ENCODE measurements around the gene SLBP. TPM values are rescaled to one million over a fixed set of nuclear protein-coding genes. Genes with fewer than 3 reads are reported as not detected.
A peak's percentile ranks its signal among the peaks of the same experiment; 100 is the strongest.

SLBP gene
- total RNA-seq, 4 donors from 2014 or later, result 36.9 to 59.1 (median 40.8) TPM

- 70% methylated on average over 2 of the region's 19 CpGs for WGBS
- no peaks in the 10 kb centered on the region for H3K27me3 ChIP-seq
- H3K36me3 ChIP-seq, result no peaks in the 10 kb centered on the region
- H3K4me1 ChIP-seq, result peaks cover 75% of the 10 kb centered on the region
- TF ChIP-seq POLR2A (IDR thresholded peaks at IDR 0.05) (no peak), POLR2AphosphoS5 (IDR thresholded peaks at IDR 0.05) (no peak), EP300 (IDR thresholded peaks at IDR 0.05) (no peak), CTCF (IDR thresholded peaks at IDR 0.05) (no peak)
- no peak overlapping the region for H3K27ac ChIP-seq
- no peak overlapping the region for H3K4me3 ChIP-seq
- no peaks in the 10 kb centered on the region for H3K9me3 ChIP-seq
- DNase-seq (ENCODE audit: low spot score in 2 of 2), result no peak
Observed at GRCh38 chr4:1759170-1759817, 47.2 kb upstream of the SLBP start.

GRCh38 chr4:1758306-1759121 is 46.4 kb upstream of the SLBP start:
- no peaks in the 10 kb centered on the region for H3K9me3 ChIP-seq
- no peaks in the 10 kb centered on the region for H3K36me3 ChIP-seq
- no peak for DNase-seq (ENCODE audit: low spot score in 2 of 2)
- no peaks in the 10 kb centered on the region for H3K27me3 ChIP-seq
- TF ChIP-seq EP300 (IDR thresholded peaks at IDR 0.05), result no peak
- no peak for TF ChIP-seq POLR2AphosphoS5 (IDR thresholded peaks at IDR 0.05)
- TF ChIP-seq CTCF (IDR thresholded peaks at IDR 0.05), result no peak
- TF ChIP-seq POLR2A (IDR thresholded peaks at IDR 0.05), result no peak
- H3K4me1 ChIP-seq, result peaks cover 76% of the 10 kb centered on the region
- peak overlapping the region; percentile 48 for H3K27ac ChIP-seq
- 74% methylated on average over 7 of the region's 27 CpGs for WGBS
- no peak overlapping the region for H3K4me3 ChIP-seq

DNA sequence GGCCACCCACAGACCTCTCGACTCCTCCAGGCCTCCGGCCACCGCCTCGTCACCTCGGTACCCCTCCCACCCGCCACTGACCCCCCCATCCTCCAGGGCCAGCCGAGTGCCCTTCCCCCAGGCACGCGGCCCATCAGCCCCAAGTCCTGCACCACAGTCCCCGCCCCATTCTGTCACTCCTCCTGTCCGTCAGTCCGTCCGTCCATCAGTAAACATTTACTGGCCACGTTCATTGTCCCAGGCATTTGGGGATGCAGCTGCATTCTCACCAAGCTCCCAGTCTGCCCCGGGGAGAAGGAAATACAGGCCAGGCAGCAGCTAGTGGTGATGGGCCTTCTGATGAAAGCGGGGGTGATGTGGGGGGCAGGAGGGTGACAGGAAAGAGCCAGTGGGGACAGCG is 45.7 kb upstream of the SLBP start:
- Histone ChIP-seq H3K4me3 (no peak overlapping the region), H3K27me3 (no peaks in the 10 kb centered on the region), H3K27ac (no peak overlapping the region), H3K9me3 (no peaks in the 10 kb centered on the region), H3K36me3 (no peaks in the 10 kb centered on the region), H3K4me1 (peaks cover 76% of the 10 kb centered on the region)
- DNase-seq (ENCODE audit: low spot score in 2 of 2), result no peak
- TF ChIP-seq CTCF (IDR thresholded peaks at IDR 0.05), result no peak
- no peak for TF ChIP-seq EP300 (IDR thresholded peaks at IDR 0.05)
- no peak for TF ChIP-seq POLR2A (IDR thresholded peaks at IDR 0.05)
- no peak for TF ChIP-seq POLR2AphosphoS5 (IDR thresholded peaks at IDR 0.05)
- WGBS, result 68% methylated on average over 16 of the region's 17 CpGs

DNA sequence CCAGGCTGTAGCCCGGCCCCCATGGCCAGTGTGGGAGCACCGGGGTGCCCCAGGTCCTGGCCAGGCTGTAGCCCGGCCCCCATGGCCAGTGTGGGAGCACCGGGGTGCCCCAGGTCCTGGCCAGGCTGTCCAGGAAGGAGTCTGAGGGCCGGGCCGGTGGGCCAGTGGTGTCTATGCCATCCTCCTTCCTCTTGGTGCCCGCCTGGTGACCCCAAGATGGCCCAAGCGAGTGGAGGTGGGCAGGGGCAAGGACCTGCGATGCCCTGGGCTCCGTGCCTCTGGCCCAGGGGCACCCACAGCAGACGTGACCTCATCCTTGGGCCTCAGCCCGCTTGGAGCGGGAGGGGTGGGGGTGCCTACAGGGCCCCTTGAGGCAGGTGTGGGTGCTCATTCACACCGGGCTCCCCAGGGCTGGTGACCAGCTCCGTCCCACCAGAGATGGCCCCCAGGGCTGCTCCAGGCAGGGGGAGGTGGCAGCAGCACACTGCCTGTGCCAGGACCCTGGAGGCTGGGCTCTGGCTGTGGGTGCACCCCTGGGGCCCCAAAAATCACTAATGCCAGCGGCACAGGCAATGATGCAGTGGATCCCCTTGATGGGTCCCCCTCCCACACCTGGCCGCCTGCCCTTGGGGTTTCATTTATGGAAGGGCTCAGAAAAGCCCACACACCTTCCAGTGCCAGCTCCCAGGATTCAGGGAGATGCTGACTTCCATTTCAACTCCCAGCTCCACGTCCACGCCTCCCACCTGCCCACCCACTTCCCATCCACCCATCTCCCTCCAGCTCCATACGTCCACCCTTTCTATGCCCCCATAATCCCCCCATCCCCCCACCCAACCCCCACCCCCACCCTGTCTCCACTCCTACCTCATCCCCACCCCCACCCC is 45.0 kb upstream of the SLBP start:
- H3K27me3 ChIP-seq, result no peaks in the 10 kb centered on the region
- WGBS, result 39% methylated on average over 5 of the region's 20 CpGs
- peaks cover 83% of the 10 kb centered on the region for H3K4me1 ChIP-seq
- H3K9me3 ChIP-seq, result no peaks in the 10 kb centered on the region
- H3K27ac ChIP-seq, result no peak overlapping the region
- no peaks in the 10 kb centered on the region for H3K36me3 ChIP-seq
- H3K4me3 ChIP-seq, result no peak overlapping the region
- TF ChIP-seq EP300 (IDR thresholded peaks at IDR 0.05), result no peak
- TF ChIP-seq POLR2AphosphoS5 (IDR thresholded peaks at IDR 0.05), result no peak
- no peak for TF ChIP-seq CTCF (IDR thresholded peaks at IDR 0.05)
- no peak for TF ChIP-seq POLR2A (IDR thresholded peaks at IDR 0.05)
- no peak for DNase-seq (ENCODE audit: low spot score in 2 of 2)
